H1 (cell line): Measurements from ENCODE around the gene CAMK2B. TPM values are rescaled to one million over a fixed set of nuclear protein-coding genes. Genes with fewer than 3 reads are reported as not detected.

Experiments
- CTCF ChIA-PET: fragments of 300-600 bp; sonication (Branson Sonifier 250); formaldehyde crosslinking; loops from one replicate; lab custom pipeline; 2021; ENCODE audit not compliant: partially characterized antibody; lab: Charles Lee
- POLR2A ChIA-PET: fragments of 300-600 bp; sonication (Branson Sonifier 250); formaldehyde crosslinking; loops from one replicate; lab custom pipeline; 2021; ENCODE audit warnings: inconsistent platforms; ENCODE audit not compliant: partially characterized antibody; lab: Charles Lee
- DNase-seq, 2 experiments: peaks; one replicate each; pipeline versions ENCODE4 v3.0.0 to v3.0.0-alpha.2; 2010 to 2022; ENCODE audit warnings: low spot score in 2 of 2, low read depth in 1 of 2, mixed read lengths in 1 of 2
- FAIRE-seq: peaks from 2 replicates; lab custom pipeline; 2011; peaks lifted over from hg19 to GRCh38; lab: Jason Lieb, UNC
- H2AFZ ChIP-seq: 2 replicates; pipeline ENCODE4 v1.8.1; 2012; ENCODE audit warnings: low read length, inconsistent platforms
- H2AK5ac ChIP-seq: 2 replicates; pipeline ENCODE4 v1.6.1; 2013; ENCODE audit warnings: low read depth, low read length
- H2BK120ac ChIP-seq: replicated peaks from 2 replicates; pipeline ENCODE3; 2013; ENCODE audit warnings: low read depth, low read length, inconsistent platforms
- H2BK12ac ChIP-seq: 2 replicates; pipeline ENCODE4 v1.6.1; 2013; ENCODE audit warnings: low read depth, low read length
- H2BK15ac ChIP-seq: 2 replicates; pipeline ENCODE4 v1.6.1; 2013; ENCODE audit warnings: low read length
- H2BK20ac ChIP-seq: 2 replicates; pipeline ENCODE4 v1.6.1; 2013; ENCODE audit warnings: low read length
- H2BK5ac ChIP-seq: 2 replicates; pipeline ENCODE4 v1.6.1; 2013; ENCODE audit warnings: low read depth, low read length
- H3K14ac ChIP-seq: 2 replicates; pipeline ENCODE4 v1.6.1; 2013; ENCODE audit warnings: inconsistent platforms; ENCODE audit not compliant: insufficient read length
- H3K18ac ChIP-seq: 2 replicates; pipeline ENCODE4 v1.6.1; 2013; ENCODE audit warnings: low read length; ENCODE audit errors: extremely low read depth
- H3K23ac ChIP-seq: 2 replicates; pipeline ENCODE4 v1.6.1; 2013; ENCODE audit warnings: inconsistent platforms; ENCODE audit not compliant: insufficient read length
- H3K23me2 ChIP-seq: 2 replicates; pipeline ENCODE4 v1.6.1; 2013; ENCODE audit warnings: low read depth, low read length
- H3K27ac ChIP-seq: 2 replicates; pipeline ENCODE4 v1.6.1; 2011; ENCODE audit warnings: low read depth, low read length, inconsistent platforms
- H3K27me3 ChIP-seq, 4 experiments: replicated peaks in 1 of 4; 1 replicate in 1 of 4; 2 replicates in 3 of 4; pipeline versions ENCODE4 v1.6.1 to v1.8.1; 2011 to 2013; ENCODE audit warnings: low read length in 3 of 4, mild to moderate bottlenecking in 3 of 4, inconsistent platforms in 2 of 4, mixed read lengths in 2 of 4, moderate library complexity in 1 of 4; ENCODE audit not compliant: control insufficient read depth in 3 of 4, insufficient read depth in 3 of 4; ENCODE audit errors: extremely low read depth in 1 of 4
- H3K36me3 ChIP-seq, 4 experiments: 2 replicates each; pipeline versions ENCODE4 v1.6.1 to v1.8.1; 2011 to 2013; ENCODE audit warnings: mild to moderate bottlenecking in 4 of 4, low read length in 3 of 4, moderate library complexity in 2 of 4, control low read depth in 1 of 4, inconsistent platforms in 1 of 4; ENCODE audit not compliant: insufficient read depth in 4 of 4, control insufficient read depth in 2 of 4
- H3K4ac ChIP-seq: replicated peaks from 2 replicates; pipeline ENCODE3; 2013; ENCODE audit warnings: low read length, low read depth, mixed read lengths, inconsistent platforms; ENCODE audit not compliant: insufficient read length
- H3K4me1 ChIP-seq, 4 experiments: replicated peaks in 1 of 4; 1 replicate in 1 of 4; 2 replicates in 3 of 4; pipeline versions ENCODE4 v1.6.1 to v1.8.1; 2011 to 2013; ENCODE audit warnings: low read length in 3 of 4, inconsistent platforms in 2 of 4, mixed read lengths in 1 of 4; ENCODE audit not compliant: insufficient read depth in 4 of 4, control insufficient read depth in 3 of 4
- H3K4me2 ChIP-seq, 2 experiments: 2 replicates each; pipeline versions ENCODE4 v1.6.1 to v1.8.1; 2011 to 2013; ENCODE audit warnings: low read depth in 2 of 2, low read length in 2 of 2, control low read depth in 1 of 2, inconsistent platforms in 1 of 2, mild to moderate bottlenecking in 1 of 2; ENCODE audit not compliant: insufficient read depth in 1 of 2
- H3K4me3 ChIP-seq, 4 experiments: fragments of 200-600, 300-600 bp in 1 of 4; sonication (generic), shearing (Covaris generic), sonication (Bioruptor Twin) in 1 of 4; 2 replicates each; pipeline versions ENCODE4 v1.5.1 to v1.8.1; 2011 to 2016; ENCODE audit warnings: low read length in 4 of 4, low read depth in 3 of 4, control low read depth in 2 of 4, inconsistent platforms in 2 of 4, mild to moderate bottlenecking in 2 of 4, mixed read lengths in 1 of 4, moderate library complexity in 1 of 4; ENCODE audit not compliant: insufficient read depth in 2 of 4; ENCODE audit errors: extremely low read depth in 1 of 4
- H3K56ac ChIP-seq: replicated peaks from 2 replicates; pipeline ENCODE3; 2013; ENCODE audit warnings: low read depth, mild to moderate bottlenecking, mixed read lengths, low read length, inconsistent platforms; ENCODE audit not compliant: insufficient read length
- H3K79me1 ChIP-seq: 2 replicates; pipeline ENCODE4 v1.6.1; 2013; ENCODE audit warnings: low read depth, low read length, control low read depth
- H3K79me2 ChIP-seq, 2 experiments: 2 replicates each; pipeline versions ENCODE4 v1.6.1 to v1.8.1; 2012 to 2013; ENCODE audit warnings: low read length in 2 of 2, mild to moderate bottlenecking in 2 of 2, inconsistent platforms in 1 of 2; ENCODE audit not compliant: insufficient read depth in 2 of 2, control insufficient read depth in 1 of 2
- H3K9ac ChIP-seq, 4 experiments: replicated peaks in 1 of 4; 1 replicate in 1 of 4; 2 replicates in 3 of 4; pipeline versions ENCODE4 v1.6.1 to v1.8.1; 2011 to 2013; ENCODE audit warnings: low read depth in 3 of 4, low read length in 3 of 4, control low read depth in 2 of 4, mild to moderate bottlenecking in 2 of 4, moderate library complexity in 2 of 4, inconsistent platforms in 1 of 4; ENCODE audit errors: extremely low read depth in 1 of 4
- H3K9me3 ChIP-seq, 2 experiments: 2 replicates each; pipeline versions ENCODE4 v1.6.1 to v1.8.1; 2012 to 2013; ENCODE audit warnings: mild to moderate bottlenecking in 2 of 2, moderate library complexity in 2 of 2, control low read depth in 1 of 2, inconsistent platforms in 1 of 2, low read depth in 1 of 2, low read length in 1 of 2, mixed read lengths in 1 of 2; ENCODE audit not compliant: insufficient read depth in 2 of 2
- H4K20me1 ChIP-seq, 2 experiments: replicated peaks in 1 of 2; 2 replicates each; pipeline versions ENCODE3 to v1.8.1; 2011 to 2013; ENCODE audit warnings: inconsistent platforms in 2 of 2, low read length in 2 of 2, mild to moderate bottlenecking in 1 of 2; ENCODE audit not compliant: insufficient read depth in 2 of 2, control insufficient read depth in 1 of 2
- H4K5ac ChIP-seq: 2 replicates; pipeline ENCODE4 v1.6.1; 2013; ENCODE audit warnings: low read length, low read depth, mixed read lengths, inconsistent platforms; ENCODE audit not compliant: insufficient read length
- H4K8ac ChIP-seq: 2 replicates; pipeline ENCODE4 v1.8.0; 2013; ENCODE audit warnings: mild to moderate bottlenecking, moderate library complexity, low read length, inconsistent platforms; ENCODE audit not compliant: insufficient read depth; ENCODE audit errors: extremely low read depth
- H4K91ac ChIP-seq: replicated peaks from 2 replicates; pipeline ENCODE3; 2013; ENCODE audit warnings: low read length, mixed read lengths, inconsistent platforms; ENCODE audit not compliant: insufficient read length
- EGR1 ChIP-seq: IDR thresholded peaks from 2 replicates; pipeline ENCODE4 v1.6.1; 2011; ENCODE audit warnings: low read depth, low read length, borderline replicate concordance
- MAFK ChIP-seq: IDR thresholded peaks from 2 replicates; pipeline ENCODE4 v1.6.1; 2012; ENCODE audit warnings: low read depth, mild to moderate bottlenecking, improper control_type of control experiment, low read length
- YY1 ChIP-seq: IDR thresholded peaks from 2 replicates; pipeline ENCODE4 v1.6.1; 2011; ENCODE audit warnings: low read depth, mild to moderate bottlenecking, low read length
- ZNF274 ChIP-seq: IDR thresholded peaks from 2 replicates; pipeline ENCODE4 v1.7.0; 2012; ENCODE audit warnings: low read length, borderline replicate concordance; ENCODE audit errors: extremely low read depth
- WGBS, 2 experiments: shearing (Covaris generic) in 1 of 2; methylation state at CpG; one replicate each; pipeline versions ENCODE4 v1.1.6 to v1.1.7; 2013 to 2015; ENCODE audit warnings: low lambda C conversion rate in 2 of 2, mixed read lengths in 2 of 2, inconsistent platforms in 1 of 2, low coverage in 1 of 2, missing lambda C conversion rate in 1 of 2; ENCODE audit not compliant: insufficient replicate concordance in 2 of 2, insufficient coverage in 1 of 2, insufficient read length in 1 of 2; ENCODE audit errors: extremely low coverage in 1 of 2, missing lambda C conversion rate in 1 of 2; 5-methylcytosine and 5-hydroxymethylcytosine counted together
- polyA plus RNA-seq, 7 experiments: library from polyadenylated mRNA; depleted of rRNA in 3 of 7; stranded (reverse) in 5 of 7; unstranded in 2 of 7; fragments of >200 nt in 5 of 7; fragments of 200-250 nt in 2 of 7; gene quantifications; 1 replicate in 5 of 7; 2 replicates in 1 of 7; 4 replicates in 1 of 7; pipeline versions ENCODE4 v1.2.1 to v1.2.3, GENCODE V29; 2011 to 2013; ENCODE audit warnings: missing spikeins in 2 of 7, mixed read lengths in 2 of 7
- total RNA-seq: library from RNA; stranded (reverse); fragmentation: NEBNext Ultra II Directional; extraction: Animal tissue kit (Norgen Biotek cat#: 25700); gene quantifications from 2 replicates; pipeline ENCODE4 v1.2.1, GENCODE V29; 2021
- TF ChIP-seq, protein P1 (sequence below): IDR thresholded peaks from 2 replicates; pipeline ENCODE4 v1.6.1; 2011; ENCODE audit warnings: low read length, improper control_type of control experiment

CAMK2B gene
- total and polyA plus RNA-seq, 2 of the 8 experiments (the other 6 are each of a cell fraction or from before 2014, with no cell fraction given): 0.05 to 0.15 TPM

DNA sequence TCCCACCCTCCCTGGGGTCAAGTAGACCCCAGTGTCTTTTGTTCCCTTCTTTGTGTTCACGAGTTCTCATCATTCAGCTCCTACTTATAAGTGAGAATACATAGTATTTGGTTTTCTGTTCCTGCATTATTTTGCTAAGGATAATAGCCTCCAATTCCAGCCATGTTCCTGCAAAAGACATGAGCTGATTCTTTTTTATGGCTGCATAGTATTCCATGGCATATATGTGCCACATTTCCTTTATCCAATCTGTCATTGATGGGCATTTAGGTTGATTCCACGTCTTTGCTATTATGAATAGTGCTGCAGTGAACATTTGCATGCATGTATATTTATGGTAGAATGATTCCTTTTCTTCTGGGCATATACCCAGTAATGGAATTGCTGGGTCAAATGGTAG is 28.3 kb upstream of the CAMK2B start:
- no peak overlapping the region for H3K4me3 ChIP-seq
- H3K27ac ChIP-seq: no peak overlapping the region
- ChIA-PET POLR2A (no interaction called here), CTCF (interaction anchor here (1.0 kb wide), 1 partner anchor 99 kb away, joined by 3 read pairs; no protein-coding TSS in a partner anchor)
- DNase-seq (no peak), FAIRE-seq (no peak)
- H2BK12ac ChIP-seq: no peak overlapping the region
- H3K36me3 ChIP-seq: no peaks in the 10 kb centered on the region
- no peak overlapping the region for H2AFZ ChIP-seq
- no peak overlapping the region for H3K9ac ChIP-seq
- no peak overlapping the region for H2AK5ac ChIP-seq
- H4K5ac ChIP-seq: no peak overlapping the region
- H4K91ac ChIP-seq: no peak overlapping the region
- H3K27me3 ChIP-seq: no peaks in the 10 kb centered on the region
- no peak overlapping the region for H4K8ac ChIP-seq
- H3K14ac ChIP-seq: no peak overlapping the region
- H3K4me1 ChIP-seq: 0 out of 7 replicates have a peak, but pooled peaks cover 0 to 3% (median 0%) of the 10 kb centered on the region in 4 experiments
- H4K20me1 ChIP-seq: no peaks in the 10 kb centered on the region
- H3K79me2 ChIP-seq: no peaks in the 10 kb centered on the region
- H3K9me3 ChIP-seq: no peaks in the 10 kb centered on the region
- no peak overlapping the region for H3K18ac ChIP-seq
- H2BK15ac ChIP-seq: no peak overlapping the region
- no peak overlapping the region for H3K4ac ChIP-seq
- TF ChIP-seq, protein P1, sequence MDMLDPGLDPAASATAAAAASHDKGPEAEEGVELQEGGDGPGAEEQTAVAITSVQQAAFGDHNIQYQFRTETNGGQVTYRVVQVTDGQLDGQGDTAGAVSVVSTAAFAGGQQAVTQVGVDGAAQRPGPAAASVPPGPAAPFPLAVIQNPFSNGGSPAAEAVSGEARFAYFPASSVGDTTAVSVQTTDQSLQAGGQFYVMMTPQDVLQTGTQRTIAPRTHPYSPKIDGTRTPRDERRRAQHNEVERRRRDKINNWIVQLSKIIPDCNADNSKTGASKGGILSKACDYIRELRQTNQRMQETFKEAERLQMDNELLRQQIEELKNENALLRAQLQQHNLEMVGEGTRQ: no peak
- no peak for TF ChIP-seq ZNF274
- TF ChIP-seq YY1: no peak
- no peak for TF ChIP-seq EGR1
- TF ChIP-seq MAFK: no peak
- H3K56ac ChIP-seq: no peak overlapping the region
- no peak overlapping the region for H3K23ac ChIP-seq
- H2BK5ac ChIP-seq: no peak overlapping the region
- no peaks in the 10 kb centered on the region for H3K79me1 ChIP-seq
- no peak overlapping the region for H2BK120ac ChIP-seq
- no peaks in the 10 kb centered on the region for H3K23me2 ChIP-seq
- H3K4me2 ChIP-seq: no peak overlapping the region
- H2BK20ac ChIP-seq: no peak overlapping the region
- WGBS, 2 experiments: 67% methylated on average over 2 of the region's 2 CpGs; no CpG with 5 or more reads in 1 of the 2 experiments
